Measurements from ENCODE around the gene KLHDC7B.

KLHDC7B gene

GRCh38 chr22:50550395-50550794 lies 4.7 kb downstream of the KLHDC7B start:
- TF ChIP-seq CTCF (IDR thresholded peaks at IDR 0.05; ENCODE audit: insufficient read depth, low read depth, low read length, missing control alignments): no peak
- DNase-seq (ENCODE audit: low read depth): no peak

GRCh38 chr22:50551160-50551752 lies 5.6 kb downstream of the KLHDC7B start:
- no peak for DNase-seq (ENCODE audit: low read depth)
- no peak for TF ChIP-seq CTCF (IDR thresholded peaks at IDR 0.05; ENCODE audit: insufficient read depth, low read depth, low read length, missing control alignments)
- no peak overlapping the region for H3K4me3 ChIP-seq (ENCODE audit: low read length)

More at GRCh38 chr22:50550395-50550794, 4.7 kb downstream of the KLHDC7B start:
- no peak overlapping the region for H3K4me3 ChIP-seq (ENCODE audit: low read length)

- DNase-seq (ENCODE audit: low read depth): no peak
- H3K4me3 ChIP-seq (ENCODE audit: low read length): no peak overlapping the region
- no peak for TF ChIP-seq CTCF (IDR thresholded peaks at IDR 0.05; ENCODE audit: insufficient read depth, low read depth, low read length, missing control alignments)
Measured at GRCh38 chr22:50553310-50553709, 7.6 kb downstream of the KLHDC7B start.

- DNase-seq (ENCODE audit: low read depth): no peak
- H3K4me3 ChIP-seq (ENCODE audit: low read length): no peak overlapping the region
- no peak for TF ChIP-seq CTCF (IDR thresholded peaks at IDR 0.05; ENCODE audit: insufficient read depth, low read depth, low read length, missing control alignments)
Measured at GRCh38 chr22:50556703-50557102, 11.0 kb downstream of the KLHDC7B start.

- no peak overlapping the region for H3K4me3 ChIP-seq (ENCODE audit: low read length)
- peak; percentile 74 for DNase-seq (ENCODE audit: low read depth)
- TF ChIP-seq CTCF (IDR thresholded peaks at IDR 0.05; ENCODE audit: insufficient read depth, low read depth, low read length, missing control alignments): no peak
Measured at GRCh38 chr22:50560034-50560433, 14.3 kb downstream of the KLHDC7B start.

GRCh38 chr22:50561401-50562358 lies 16.0 kb downstream of the KLHDC7B start:
- no peak for TF ChIP-seq CTCF (IDR thresholded peaks at IDR 0.05; ENCODE audit: insufficient read depth, low read depth, low read length, missing control alignments)
- no peak overlapping the region for H3K4me3 ChIP-seq (ENCODE audit: low read length)
- DNase-seq (ENCODE audit: low read depth): no peak

All from epithelial cell of esophagus (primary cell).